HEK293 (cell line): Measurements from ENCODE around the gene MTPN.

Experiments used
- CTCF ChIA-PET: fragments of 350-600 bp; formaldehyde crosslinking; extraction: SDS; loops from one replicate; lab custom pipeline; 2021; ENCODE audit warnings: antibody characterized with exemption; lab: Yijun Ruan, JAX
- POLR2A ChIA-PET: fragments of 300-600 bp; formaldehyde crosslinking; extraction: SDS; loops from one replicate; lab custom pipeline; 2020; ENCODE audit warnings: antibody characterized with exemption, inconsistent platforms; lab: Yijun Ruan, JAX
- H3K27ac ChIP-seq: fragments of 200-500 bp; sonication (Bioruptor generic); 2 replicates; pipeline ENCODE4 v1.5.1; 2014; ENCODE audit warnings: low read depth, low read length, control low read depth, inconsistent platforms; ENCODE audit errors: extremely low read depth
- H3K36me3 ChIP-seq, 2 experiments: fragments of 200-500 bp in 1 of 2; sonication (Bioruptor generic) in 1 of 2; 1 replicate in 1 of 2; 2 replicates in 1 of 2; pipeline ENCODE4 v1.5.1; 2014 to 2017; ENCODE audit warnings: inconsistent platforms in 2 of 2, low read length in 2 of 2; ENCODE audit not compliant: control insufficient read depth in 2 of 2, insufficient read depth in 1 of 2
- H3K4me1 ChIP-seq: fragments of 200-500 bp; sonication (Bioruptor generic); 2 replicates; pipeline ENCODE4 v1.5.1; 2014; ENCODE audit warnings: mild to moderate bottlenecking, low read length, inconsistent platforms; ENCODE audit not compliant: control insufficient read depth, insufficient read depth
- H3K4me3 ChIP-seq: 2 replicates; pipeline ENCODE4 v1.5.1; 2011; ENCODE audit warnings: low read depth, mild to moderate bottlenecking, control low read depth, low read length, moderate library complexity
- H3K9me3 ChIP-seq: fragments of 200-500 bp; sonication (Bioruptor generic); 2 replicates; pipeline ENCODE4 v1.5.1; 2014; ENCODE audit warnings: low read depth, low read length, inconsistent platforms; ENCODE audit not compliant: control insufficient read depth, insufficient read depth
- GFI1B ChIP-seq: fragments of 450-650 bp; formaldehyde crosslinking; IDR thresholded peaks from 2 replicates; pipeline ENCODE4 v1.5.1; 2016; ENCODE audit warnings: missing biosample characterization, missing genetic modification characterization
- GLI2 ChIP-seq: fragments of 450-650 bp; formaldehyde crosslinking; IDR thresholded peaks from 2 replicates; pipeline ENCODE4; 2017; ENCODE audit warnings: missing biosample characterization, missing genetic modification characterization, low read depth, borderline replicate concordance
- HOXD13 ChIP-seq: sonication (generic); formaldehyde crosslinking; IDR thresholded peaks from 2 replicates; pipeline ENCODE4 v1.8.0; 2022; ENCODE audit warnings: missing genetic modification reagents, borderline replicate concordance
- MZF1 ChIP-seq: fragments of 450-650 bp; formaldehyde crosslinking; IDR thresholded peaks from 2 replicates; pipeline ENCODE4 v1.5.1; 2017; ENCODE audit warnings: missing biosample characterization, missing genetic modification characterization, borderline replicate concordance
- SCRT1 ChIP-seq: fragments of 450-650 bp; formaldehyde crosslinking; IDR thresholded peaks from 2 replicates; pipeline ENCODE4 v1.5.1; 2016; ENCODE audit warnings: missing biosample characterization, missing genetic modification characterization, borderline replicate concordance
- SCRT2 ChIP-seq: fragments of 450-650 bp; formaldehyde crosslinking; IDR thresholded peaks from 2 replicates; pipeline ENCODE4 v1.5.1; 2016; ENCODE audit warnings: missing biosample characterization, missing genetic modification characterization
- ZBTB20 ChIP-seq: fragments of 450-650 bp; formaldehyde crosslinking; IDR thresholded peaks from 2 replicates; pipeline ENCODE4 v1.5.1; 2016; ENCODE audit warnings: missing biosample characterization, missing genetic modification characterization
- ZFP3 ChIP-seq: fragments of 450-650 bp; formaldehyde crosslinking; IDR thresholded peaks from 2 replicates; pipeline ENCODE4 v1.5.1; 2016; ENCODE audit warnings: low read depth, missing biosample characterization, missing genetic modification characterization
- ZFP41 ChIP-seq: fragments of 450-650 bp; formaldehyde crosslinking; IDR thresholded peaks from 2 replicates; pipeline ENCODE4 v1.5.1; 2016; ENCODE audit warnings: missing biosample characterization, missing genetic modification characterization, borderline replicate concordance
- ZNF140 ChIP-seq: fragments of 450-650 bp; formaldehyde crosslinking; IDR thresholded peaks from 2 replicates; pipeline ENCODE4 v1.5.1; 2016; ENCODE audit warnings: missing biosample characterization, missing genetic modification characterization
- ZNF211 ChIP-seq: fragments of 450-650 bp; formaldehyde crosslinking; IDR thresholded peaks from 2 replicates; pipeline ENCODE4 v1.5.1; 2016; ENCODE audit warnings: low read depth, missing biosample characterization, missing genetic modification characterization
- ZNF221 ChIP-seq: fragments of 450-650 bp; formaldehyde crosslinking; IDR thresholded peaks from 2 replicates; pipeline ENCODE4 v1.5.1; 2017; ENCODE audit warnings: missing biosample characterization, missing genetic modification characterization, borderline replicate concordance
- ZNF335 ChIP-seq: fragments of 450-650 bp; formaldehyde crosslinking; conservative IDR thresholded peaks from 2 replicates; pipeline ENCODE4 v1.5.1; 2016; ENCODE audit warnings: missing biosample characterization, missing genetic modification characterization
- ZNF416 ChIP-seq: fragments of 450-650 bp; formaldehyde crosslinking; IDR thresholded peaks from 2 replicates; pipeline ENCODE4 v1.5.1; 2016; ENCODE audit warnings: missing biosample characterization, missing genetic modification characterization
- ZNF544 ChIP-seq: fragments of 450-650 bp; formaldehyde crosslinking; IDR thresholded peaks from 2 replicates; pipeline ENCODE4 v1.5.0; 2017; ENCODE audit warnings: missing biosample characterization, missing genetic modification characterization
- ZNF571 ChIP-seq: fragments of 450-650 bp; formaldehyde crosslinking; IDR thresholded peaks from 2 replicates; pipeline ENCODE4 v1.5.0; 2017; ENCODE audit warnings: missing biosample characterization, missing genetic modification characterization
- ZNF654 ChIP-seq: fragments of 450-650 bp; formaldehyde crosslinking; IDR thresholded peaks from 2 replicates; pipeline ENCODE4 v1.5.1; 2016; ENCODE audit warnings: low read depth, missing biosample characterization, missing genetic modification characterization
- ZNF777 ChIP-seq: fragments of 450-650 bp; formaldehyde crosslinking; IDR thresholded peaks from 2 replicates; pipeline ENCODE4 v1.5.1; 2017; ENCODE audit warnings: missing biosample characterization, missing genetic modification characterization, borderline replicate concordance
- ZNF785 ChIP-seq: fragments of 450-650 bp; formaldehyde crosslinking; IDR thresholded peaks from 2 replicates; pipeline ENCODE4 v1.5.1; 2016; ENCODE audit warnings: missing biosample characterization, missing genetic modification characterization
- TF ChIP-seq, protein P1 (sequence below): fragments of 450-650 bp; formaldehyde crosslinking; IDR thresholded peaks from 2 replicates; pipeline ENCODE4 v1.5.1; 2016; ENCODE audit warnings: missing biosample characterization, missing genetic modification characterization, low read depth
- TF ChIP-seq, protein P2 (sequence below): fragments of 450-650 bp; formaldehyde crosslinking; IDR thresholded peaks from 2 replicates; pipeline ENCODE4 v1.5.1; 2016; ENCODE audit warnings: missing biosample characterization, missing genetic modification characterization
- TF ChIP-seq, protein P3 (sequence below): fragments of 450-650 bp; formaldehyde crosslinking; IDR thresholded peaks from 2 replicates; pipeline ENCODE4 v1.5.1; 2016; ENCODE audit warnings: missing biosample characterization, missing genetic modification characterization

Gene MTPN

DNA sequence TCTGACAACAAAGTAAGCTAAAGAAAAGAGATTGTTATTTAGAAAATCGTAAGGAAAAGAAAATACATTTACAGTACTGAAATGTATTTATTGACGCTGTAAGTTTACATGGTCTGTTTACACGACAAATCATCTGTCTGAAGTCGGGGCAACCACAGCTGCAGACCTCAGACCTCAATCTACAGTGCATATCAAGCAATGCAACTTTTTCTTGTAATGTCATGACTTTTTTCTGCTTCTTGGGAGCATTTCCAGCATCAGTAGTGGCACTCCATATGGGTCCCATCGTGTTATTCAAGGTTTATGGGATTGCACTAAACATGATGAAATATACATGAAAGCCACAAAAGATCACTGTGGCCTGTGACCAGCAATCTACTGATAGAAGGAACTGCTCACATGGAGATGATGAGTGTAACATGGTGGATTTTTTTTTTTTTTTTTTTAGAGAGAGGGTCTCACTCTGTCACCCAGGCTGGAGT lies 77.1 kb downstream of the MTPN start (continued):
- TF ChIP-seq, protein P1, sequence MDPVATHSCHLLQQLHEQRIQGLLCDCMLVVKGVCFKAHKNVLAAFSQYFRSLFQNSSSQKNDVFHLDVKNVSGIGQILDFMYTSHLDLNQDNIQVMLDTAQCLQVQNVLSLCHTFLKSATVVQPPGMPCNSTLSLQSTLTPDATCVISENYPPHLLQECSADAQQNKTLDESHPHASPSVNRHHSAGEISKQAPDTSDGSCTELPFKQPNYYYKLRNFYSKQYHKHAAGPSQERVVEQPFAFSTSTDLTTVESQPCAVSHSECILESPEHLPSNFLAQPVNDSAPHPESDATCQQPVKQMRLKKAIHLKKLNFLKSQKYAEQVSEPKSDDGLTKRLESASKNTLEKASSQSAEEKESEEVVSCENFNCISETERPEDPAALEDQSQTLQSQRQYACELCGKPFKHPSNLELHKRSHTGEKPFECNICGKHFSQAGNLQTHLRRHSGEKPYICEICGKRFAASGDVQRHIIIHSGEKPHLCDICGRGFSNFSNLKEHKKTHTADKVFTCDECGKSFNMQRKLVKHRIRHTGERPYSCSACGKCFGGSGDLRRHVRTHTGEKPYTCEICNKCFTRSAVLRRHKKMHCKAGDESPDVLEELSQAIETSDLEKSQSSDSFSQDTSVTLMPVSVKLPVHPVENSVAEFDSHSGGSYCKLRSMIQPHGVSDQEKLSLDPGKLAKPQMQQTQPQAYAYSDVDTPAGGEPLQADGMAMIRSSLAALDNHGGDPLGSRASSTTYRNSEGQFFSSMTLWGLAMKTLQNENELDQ: no peak
- no peak for TF ChIP-seq ZNF544 (tag by site-specific recombination)
- no peak for TF ChIP-seq ZBTB20 (tag by site-specific recombination)
- no peak for TF ChIP-seq ZNF221
- TF ChIP-seq, all 188 proteins: peak for 0

DNA sequence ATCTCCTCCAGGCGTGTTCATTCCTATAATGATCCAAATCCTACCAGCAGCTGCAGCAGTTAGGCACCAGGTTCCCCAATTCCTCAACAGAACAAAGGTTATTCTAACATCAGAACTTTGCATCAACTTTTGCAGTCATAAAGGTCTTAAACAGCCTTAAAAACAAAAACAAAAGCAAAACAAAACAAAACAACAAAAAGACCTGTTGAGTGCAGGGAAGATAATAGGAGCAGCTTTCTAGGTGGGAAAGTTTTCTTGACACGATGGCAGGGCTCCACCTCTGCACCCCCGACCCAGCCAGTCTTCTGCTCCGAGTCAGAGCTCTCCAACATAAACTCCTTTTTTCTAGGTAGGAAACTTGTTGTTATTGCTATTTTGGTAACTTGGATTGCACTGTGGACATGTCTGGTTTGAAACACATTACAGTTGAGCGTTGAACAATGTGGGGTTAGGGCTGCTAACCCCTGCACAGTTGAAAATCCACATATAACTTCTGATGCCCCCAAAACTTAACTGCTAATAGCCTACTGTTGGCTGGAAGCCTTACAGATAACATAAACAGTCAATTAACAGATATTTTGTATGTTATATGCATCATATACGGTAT lies 77.6 kb downstream of the MTPN start:
- no peaks in the 10 kb centered on the region for H3K36me3 ChIP-seq
- CTCF ChIA-PET: interaction anchor here (1.4 kb wide), 1 partner anchor 228 kb away, joined by 3 read pairs; no protein-coding TSS in a partner anchor
- TF ChIP-seq SCRT1 (tag by site-specific recombination) (peak; percentile 55; the same call in 1 of the 2 replicates), SCRT2 (tag by site-specific recombination) (peak; percentile 69)
- TF ChIP-seq, protein P1: no peak
- TF ChIP-seq, all 188 proteins: peak for 2
- POLR2A ChIA-PET: no interaction called here
- Histone ChIP-seq H3K9me3 (no peaks in the 10 kb centered on the region), H3K27ac (no peak overlapping the region), H3K4me1 (no peaks in the 10 kb centered on the region), H3K4me3 (no peak overlapping the region)

DNA sequence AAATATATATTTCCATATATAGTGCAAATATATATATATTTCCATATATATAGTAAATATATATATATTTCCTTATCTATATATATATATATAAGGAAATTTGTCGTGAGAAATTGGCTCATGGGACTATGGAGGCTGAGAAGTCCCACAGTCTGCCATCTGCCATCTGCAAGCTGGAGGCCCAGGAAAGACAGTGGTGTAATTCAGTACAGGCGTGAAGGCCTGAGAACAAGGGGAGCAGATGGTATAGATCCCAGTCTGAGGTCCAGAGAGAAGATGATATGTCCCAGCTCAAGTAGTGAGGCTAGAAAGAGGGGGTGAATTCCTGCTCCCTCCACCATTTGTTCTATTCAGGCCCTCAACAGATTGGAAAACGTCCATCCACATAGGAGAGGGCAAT lies 78.9 kb downstream of the MTPN start:
- POLR2A ChIA-PET: no interaction called here
- TF ChIP-seq ZNF777: no peak
- no peak for TF ChIP-seq ZNF140 (tag by site-specific recombination)
- no peak for TF ChIP-seq ZNF571 (tag by site-specific recombination)
- no peak for TF ChIP-seq GLI2 (tag by site-specific recombination)
- no peak for TF ChIP-seq MZF1 (tag by site-specific recombination)

DNA sequence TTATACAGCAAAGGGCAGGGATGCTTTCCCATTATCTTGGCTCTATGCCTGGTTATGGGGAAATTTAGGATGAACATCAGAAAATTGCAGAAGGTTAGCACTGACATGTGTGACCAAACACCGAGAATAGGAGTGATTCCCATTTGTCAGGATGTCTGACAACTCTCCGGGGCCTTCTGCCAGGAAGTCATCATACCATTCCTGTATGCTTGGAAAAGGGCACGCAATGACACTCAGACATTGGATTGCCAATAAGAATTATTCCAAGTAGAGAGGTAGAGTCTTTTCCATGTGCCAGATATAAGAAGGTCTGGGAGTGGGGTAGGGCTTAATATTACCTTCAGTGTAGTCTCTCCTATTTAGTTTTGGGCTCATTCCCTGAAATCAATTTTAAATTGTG lies 82.3 kb downstream of the MTPN start:
- no peaks in the 10 kb centered on the region for H3K9me3 ChIP-seq
- no peaks in the 10 kb centered on the region for H3K4me1 ChIP-seq
- H3K4me3 ChIP-seq: no peak overlapping the region
- H3K27ac ChIP-seq: no peak overlapping the region
- CTCF ChIA-PET: no interaction called here
- H3K36me3 ChIP-seq: no peaks in the 10 kb centered on the region
- POLR2A ChIA-PET: interaction anchor here (0.6 kb wide), 1 partner anchor 766 kb away, joined by 3 read pairs; no protein-coding TSS in a partner anchor
- no peak for TF ChIP-seq ZFP3 (tag by site-specific recombination)
- TF ChIP-seq ZNF335 (tag by site-specific recombination): no peak
- no peak for TF ChIP-seq GFI1B (tag by site-specific recombination)
- TF ChIP-seq ZNF416 (tag by site-specific recombination): no peak
- TF ChIP-seq, protein P2, sequence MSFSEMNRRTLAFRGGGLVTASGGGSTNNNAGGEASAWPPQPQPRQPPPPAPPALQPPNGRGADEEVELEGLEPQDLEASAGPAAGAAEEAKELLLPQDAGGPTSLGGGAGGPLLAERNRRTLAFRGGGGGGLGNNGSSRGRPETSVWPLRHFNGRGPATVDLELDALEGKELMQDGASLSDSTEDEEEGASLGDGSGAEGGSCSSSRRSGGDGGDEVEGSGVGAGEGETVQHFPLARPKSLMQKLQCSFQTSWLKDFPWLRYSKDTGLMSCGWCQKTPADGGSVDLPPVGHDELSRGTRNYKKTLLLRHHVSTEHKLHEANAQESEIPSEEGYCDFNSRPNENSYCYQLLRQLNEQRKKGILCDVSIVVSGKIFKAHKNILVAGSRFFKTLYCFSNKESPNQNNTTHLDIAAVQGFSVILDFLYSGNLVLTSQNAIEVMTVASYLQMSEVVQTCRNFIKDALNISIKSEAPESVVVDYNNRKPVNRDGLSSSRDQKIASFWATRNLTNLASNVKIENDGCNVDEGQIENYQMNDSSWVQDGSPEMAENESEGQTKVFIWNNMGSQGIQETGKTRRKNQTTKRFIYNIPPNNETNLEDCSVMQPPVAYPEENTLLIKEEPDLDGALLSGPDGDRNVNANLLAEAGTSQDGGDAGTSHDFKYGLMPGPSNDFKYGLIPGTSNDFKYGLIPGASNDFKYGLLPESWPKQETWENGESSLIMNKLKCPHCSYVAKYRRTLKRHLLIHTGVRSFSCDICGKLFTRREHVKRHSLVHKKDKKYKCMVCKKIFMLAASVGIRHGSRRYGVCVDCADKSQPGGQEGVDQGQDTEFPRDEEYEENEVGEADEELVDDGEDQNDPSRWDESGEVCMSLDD (tag by site-specific recombination): no peak
- no peak for TF ChIP-seq ZFP41 (tag by site-specific recombination)
- no peak for TF ChIP-seq ZNF785 (tag by site-specific recombination)
- no peak for TF ChIP-seq ZNF211 (tag by site-specific recombination)
- no peak for TF ChIP-seq HOXD13 (CRISPR knock-in tag)
- TF ChIP-seq, protein P3, sequence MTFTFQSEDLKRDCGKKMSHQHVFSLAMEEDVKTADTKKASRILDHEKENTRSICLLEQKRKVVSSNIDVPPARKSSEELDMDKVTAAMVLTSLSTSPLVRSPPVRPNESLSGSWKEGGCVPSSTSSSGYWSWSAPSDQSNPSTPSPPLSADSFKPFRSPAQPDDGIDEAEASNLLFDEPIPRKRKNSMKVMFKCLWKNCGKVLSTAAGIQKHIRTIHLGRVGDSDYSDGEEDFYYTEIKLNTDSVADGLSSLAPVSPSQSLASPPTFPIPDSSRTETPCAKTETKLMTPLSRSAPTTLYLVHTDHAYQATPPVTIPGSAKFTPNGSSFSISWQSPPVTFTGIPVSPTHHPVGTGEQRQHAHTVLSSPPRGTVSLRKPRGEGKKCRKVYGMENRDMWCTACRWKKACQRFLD (tag by site-specific recombination): no peak
- no peak for TF ChIP-seq ZNF654

More for the DNA sequence above, 78.9 kb downstream of the MTPN start:
- H3K4me3 ChIP-seq: no peak overlapping the region
- no peak overlapping the region for H3K27ac ChIP-seq
- H3K9me3 ChIP-seq: no peaks in the 10 kb centered on the region
- no peaks in the 10 kb centered on the region for H3K36me3 ChIP-seq
- H3K4me1 ChIP-seq: no peaks in the 10 kb centered on the region
- CTCF ChIA-PET: no interaction called here
